ENCODE results near the gene CHTOP. TPM values are rescaled to one million over a fixed set of nuclear protein-coding genes. Genes with fewer than 3 reads are reported as not detected.

Gene CHTOP
- total RNA-seq, 2 donors from 2014 or later = 39.0 to 78.0 TPM

- peaks cover 8 to 19% of the 10 kb centered on the region in 2 donors for H3K4me1 ChIP-seq (ENCODE audit: control insufficient read depth in 1 of 2, low read depth in 2 of 2)
- no peak for ATAC-seq (ENCODE audit: insufficient number of reproducible peaks, low FRiP score, low read depth)
- H3K36me3 ChIP-seq = peaks cover 75% of the 10 kb centered on the region
- no peaks in the 10 kb centered on the region for H3K9me3 ChIP-seq
- DNase-seq (ENCODE audit: low spot score) = no peak
- no peaks in the 10 kb centered on the region for H3K27me3 ChIP-seq (replicated peaks; ENCODE audit: insufficient read depth)
- H3K4me3 ChIP-seq = no peak overlapping the region
- no peak overlapping the region for H3K27ac ChIP-seq
- TF ChIP-seq, protein P1, sequence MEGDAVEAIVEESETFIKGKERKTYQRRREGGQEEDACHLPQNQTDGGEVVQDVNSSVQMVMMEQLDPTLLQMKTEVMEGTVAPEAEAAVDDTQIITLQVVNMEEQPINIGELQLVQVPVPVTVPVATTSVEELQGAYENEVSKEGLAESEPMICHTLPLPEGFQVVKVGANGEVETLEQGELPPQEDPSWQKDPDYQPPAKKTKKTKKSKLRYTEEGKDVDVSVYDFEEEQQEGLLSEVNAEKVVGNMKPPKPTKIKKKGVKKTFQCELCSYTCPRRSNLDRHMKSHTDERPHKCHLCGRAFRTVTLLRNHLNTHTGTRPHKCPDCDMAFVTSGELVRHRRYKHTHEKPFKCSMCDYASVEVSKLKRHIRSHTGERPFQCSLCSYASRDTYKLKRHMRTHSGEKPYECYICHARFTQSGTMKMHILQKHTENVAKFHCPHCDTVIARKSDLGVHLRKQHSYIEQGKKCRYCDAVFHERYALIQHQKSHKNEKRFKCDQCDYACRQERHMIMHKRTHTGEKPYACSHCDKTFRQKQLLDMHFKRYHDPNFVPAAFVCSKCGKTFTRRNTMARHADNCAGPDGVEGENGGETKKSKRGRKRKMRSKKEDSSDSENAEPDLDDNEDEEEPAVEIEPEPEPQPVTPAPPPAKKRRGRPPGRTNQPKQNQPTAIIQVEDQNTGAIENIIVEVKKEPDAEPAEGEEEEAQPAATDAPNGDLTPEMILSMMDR (IDR thresholded peaks at IDR 0.05) = no peak
Observed at GRCh38 chr1:153640861-153641260, 7.0 kb downstream of the CHTOP start.

- Histone ChIP-seq H3K4me3 (no peak overlapping the region), H3K9me3 (no peaks in the 10 kb centered on the region), H3K27me3 (replicated peaks; ENCODE audit: insufficient read depth) (no peaks in the 10 kb centered on the region), H3K27ac (no peak overlapping the region), H3K4me1 (ENCODE audit: control insufficient read depth in 1 of 2, low read depth in 2 of 2) (peaks cover 6% of the 10 kb centered on the region in 2 donors), H3K36me3 (peaks cover 72% of the 10 kb centered on the region)
- no peak for DNase-seq (ENCODE audit: low spot score)
- no peak for ATAC-seq (ENCODE audit: insufficient number of reproducible peaks, low FRiP score, low read depth)
- TF ChIP-seq, protein P1 (IDR thresholded peaks at IDR 0.05) = no peak
Observed at GRCh38 chr1:153642161-153642560, 8.3 kb downstream of the CHTOP start.

- H3K36me3 ChIP-seq = peaks cover 63% of the 10 kb centered on the region
- H3K4me3 ChIP-seq = no peak overlapping the region
- peaks cover 0 to 8% of the 10 kb centered on the region in 2 donors for H3K4me1 ChIP-seq (ENCODE audit: control insufficient read depth in 1 of 2, low read depth in 2 of 2)
- no peak for DNase-seq (ENCODE audit: low spot score)
- H3K27me3 ChIP-seq (replicated peaks; ENCODE audit: insufficient read depth) = no peaks in the 10 kb centered on the region
- no peak for ATAC-seq (ENCODE audit: insufficient number of reproducible peaks, low FRiP score, low read depth)
- TF ChIP-seq, protein P1 (IDR thresholded peaks at IDR 0.05) = no peak
- H3K27ac ChIP-seq = no peak overlapping the region
- H3K9me3 ChIP-seq = no peaks in the 10 kb centered on the region
Observed at GRCh38 chr1:153643100-153643499, 9.2 kb downstream of the CHTOP start.

- TF ChIP-seq, protein P1 (IDR thresholded peaks at IDR 0.05) = no peak
- Histone ChIP-seq H3K4me1 (ENCODE audit: control insufficient read depth in 1 of 2, low read depth in 2 of 2) (peaks cover 0 to 10% of the 10 kb centered on the region in 2 donors), H3K27me3 (replicated peaks; ENCODE audit: insufficient read depth) (no peaks in the 10 kb centered on the region), H3K36me3 (peaks cover 56% of the 10 kb centered on the region), H3K4me3 (no peak overlapping the region), H3K27ac (no peak overlapping the region), H3K9me3 (no peaks in the 10 kb centered on the region)
- ATAC-seq (ENCODE audit: insufficient number of reproducible peaks, low FRiP score, low read depth) = no peak
- no peak for DNase-seq (ENCODE audit: low spot score)
Observed at GRCh38 chr1:153643816-153644215, 9.9 kb downstream of the CHTOP start.

DNA sequence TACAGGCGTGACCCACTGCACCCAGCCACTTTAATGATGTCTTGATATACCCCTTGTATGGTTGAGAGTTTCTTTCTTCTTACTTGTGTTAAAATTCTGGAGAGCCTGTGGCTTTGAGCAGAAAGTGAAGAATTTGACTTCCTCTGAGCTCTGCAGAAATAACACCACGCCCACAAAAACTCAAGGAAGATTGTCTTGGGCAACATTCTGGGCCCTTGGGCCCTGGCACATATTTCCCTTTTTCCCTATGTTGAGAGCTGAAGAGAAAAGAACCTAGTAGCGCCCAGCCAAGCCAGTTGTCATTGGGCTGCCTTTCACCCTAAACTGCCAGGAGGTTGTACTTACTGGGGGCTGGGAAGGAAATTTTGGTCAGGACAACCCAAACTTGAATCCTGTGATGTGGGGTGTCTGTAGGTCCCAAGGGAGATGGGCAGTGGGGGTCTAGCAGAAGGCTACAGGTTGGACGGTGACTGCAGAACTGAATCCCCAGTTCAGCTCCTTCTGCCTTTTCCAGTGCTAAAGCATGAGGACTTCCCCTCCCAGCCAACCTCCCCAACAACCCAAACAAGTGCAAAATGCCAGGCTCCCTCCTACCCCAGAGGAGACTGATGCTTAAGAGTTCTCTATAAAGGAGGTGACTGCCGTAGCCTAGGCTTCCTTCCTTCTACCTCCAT is 12.9 kb downstream of the CHTOP start:
- TF ChIP-seq, protein P1 (IDR thresholded peaks at IDR 0.05) = no peak
- H3K27me3 ChIP-seq (replicated peaks; ENCODE audit: insufficient read depth) = no peaks in the 10 kb centered on the region
- H3K36me3 ChIP-seq = peaks cover 29% of the 10 kb centered on the region
- H3K9me3 ChIP-seq = no peaks in the 10 kb centered on the region
- DNase-seq (ENCODE audit: low spot score) (no peak), ATAC-seq (ENCODE audit: insufficient number of reproducible peaks, low FRiP score, low read depth) (no peak)
- peaks cover 10 to 19% of the 10 kb centered on the region in 2 donors for H3K4me1 ChIP-seq (ENCODE audit: control insufficient read depth in 1 of 2, low read depth in 2 of 2)
- H3K4me3 ChIP-seq = no peak overlapping the region
- H3K27ac ChIP-seq = no peak overlapping the region
